ENCODE measurements around the gene CASTOR2.
"Not testable (repeated sequence)": the region's sequence is repeated elsewhere in the genome, so short reads cannot be mapped to it uniquely, and the experiment has no call there.

Gene CASTOR2

DNA sequence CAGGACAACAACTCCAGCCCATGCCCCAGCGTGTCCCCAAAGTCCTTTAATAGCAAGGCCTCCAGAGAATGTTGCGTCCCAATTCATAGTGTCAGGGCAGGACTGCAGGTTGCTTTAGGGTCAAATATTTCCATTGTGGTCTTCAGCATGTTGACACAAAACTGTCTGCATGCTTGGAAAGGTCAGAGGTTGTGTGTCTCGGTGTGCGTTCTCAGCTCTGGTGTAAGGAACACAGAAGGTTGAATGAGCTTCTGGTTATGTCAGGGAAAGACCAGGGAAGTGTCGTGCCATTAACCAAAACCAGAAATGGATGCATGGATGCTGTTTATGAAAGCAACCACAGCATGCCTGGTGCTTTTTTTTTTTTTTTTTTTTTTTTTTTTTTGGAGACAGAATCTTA, 31.9 kb downstream of the CASTOR2 start:
- not testable (repeated sequence) for DNase-seq

DNA sequence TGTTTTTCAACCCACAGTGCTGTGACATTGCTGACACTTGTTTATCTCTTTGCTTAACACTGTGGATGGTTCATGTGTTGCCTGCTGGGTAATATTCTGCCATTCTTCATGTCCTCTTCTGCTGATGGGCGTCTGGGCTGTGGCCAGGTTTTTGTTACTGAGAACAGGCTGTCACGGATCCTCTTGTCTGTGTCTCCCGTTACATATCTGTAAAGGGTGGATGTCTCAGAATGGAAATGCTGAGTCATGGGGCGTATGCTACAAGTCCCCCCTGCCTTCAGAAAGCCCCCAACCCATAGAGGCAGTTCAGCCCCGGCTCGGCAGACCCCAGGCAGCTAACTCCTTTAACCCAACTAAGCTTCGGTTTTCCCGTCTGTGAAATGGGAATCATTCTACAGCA, 33.3 kb downstream of the CASTOR2 start:
- not testable (repeated sequence) for DNase-seq

DNA sequence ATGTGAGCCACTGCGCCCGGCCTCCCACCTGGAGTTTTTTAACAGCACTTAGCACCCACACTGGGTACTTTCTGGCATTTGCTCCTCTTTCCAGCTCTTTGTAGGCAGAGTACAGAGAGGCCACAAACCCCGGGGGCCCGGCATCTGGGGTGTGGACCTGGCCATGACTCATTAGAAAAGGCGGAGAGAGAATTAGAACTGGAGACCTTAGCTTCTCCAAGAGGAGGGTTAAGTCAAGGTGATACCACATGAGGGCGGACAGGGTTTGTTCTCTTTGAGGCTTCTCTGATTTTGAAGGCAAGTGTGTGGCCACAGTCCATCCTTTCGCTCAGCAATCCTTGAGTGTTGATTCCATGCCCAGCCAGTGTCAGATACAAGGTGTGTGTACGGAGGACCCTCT, 36.9 kb downstream of the CASTOR2 start:
- not testable (repeated sequence) for DNase-seq

DNA sequence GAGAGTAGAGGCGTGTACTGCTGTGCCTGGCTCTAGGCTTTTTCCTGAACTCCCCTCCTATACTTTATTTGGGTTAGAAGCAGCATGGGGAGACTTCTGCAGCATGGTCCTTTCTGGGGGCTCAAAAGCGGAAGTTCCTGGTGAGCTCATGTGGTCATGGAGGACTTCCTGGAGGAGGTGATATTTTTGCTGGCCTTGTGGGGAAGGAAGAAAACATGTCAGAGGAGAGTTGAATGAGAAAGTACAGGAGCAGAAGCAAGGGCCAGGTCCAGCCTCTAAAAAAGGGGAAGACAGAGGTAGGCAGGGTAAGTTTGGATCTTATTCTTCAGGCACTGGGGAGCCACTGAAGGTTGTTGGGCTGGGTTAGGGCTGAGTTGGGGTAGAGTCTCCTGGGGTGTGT, 45.5 kb downstream of the CASTOR2 start:
- no peak for DNase-seq

DNA sequence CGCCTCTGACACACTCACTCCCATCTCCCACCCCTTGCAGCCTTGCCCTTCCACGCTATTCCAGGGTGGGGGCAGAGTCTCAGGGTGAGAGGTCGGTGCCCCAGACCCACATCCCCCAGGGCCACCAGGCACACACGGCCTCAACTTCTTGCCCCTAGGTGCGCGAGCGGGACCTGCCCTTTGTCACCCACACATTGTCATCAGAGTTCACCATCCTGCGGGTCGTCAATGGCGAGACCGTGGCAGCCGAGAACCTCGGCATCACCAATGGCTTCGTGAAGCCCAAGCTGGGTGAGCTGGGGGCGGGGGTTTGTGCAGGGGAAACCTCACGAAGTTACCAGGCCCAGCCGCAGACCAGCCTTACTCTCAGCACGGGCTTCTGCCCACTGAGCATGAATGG, 53.3 kb downstream of the CASTOR2 start:
- DNase-seq, result no peak

DNA sequence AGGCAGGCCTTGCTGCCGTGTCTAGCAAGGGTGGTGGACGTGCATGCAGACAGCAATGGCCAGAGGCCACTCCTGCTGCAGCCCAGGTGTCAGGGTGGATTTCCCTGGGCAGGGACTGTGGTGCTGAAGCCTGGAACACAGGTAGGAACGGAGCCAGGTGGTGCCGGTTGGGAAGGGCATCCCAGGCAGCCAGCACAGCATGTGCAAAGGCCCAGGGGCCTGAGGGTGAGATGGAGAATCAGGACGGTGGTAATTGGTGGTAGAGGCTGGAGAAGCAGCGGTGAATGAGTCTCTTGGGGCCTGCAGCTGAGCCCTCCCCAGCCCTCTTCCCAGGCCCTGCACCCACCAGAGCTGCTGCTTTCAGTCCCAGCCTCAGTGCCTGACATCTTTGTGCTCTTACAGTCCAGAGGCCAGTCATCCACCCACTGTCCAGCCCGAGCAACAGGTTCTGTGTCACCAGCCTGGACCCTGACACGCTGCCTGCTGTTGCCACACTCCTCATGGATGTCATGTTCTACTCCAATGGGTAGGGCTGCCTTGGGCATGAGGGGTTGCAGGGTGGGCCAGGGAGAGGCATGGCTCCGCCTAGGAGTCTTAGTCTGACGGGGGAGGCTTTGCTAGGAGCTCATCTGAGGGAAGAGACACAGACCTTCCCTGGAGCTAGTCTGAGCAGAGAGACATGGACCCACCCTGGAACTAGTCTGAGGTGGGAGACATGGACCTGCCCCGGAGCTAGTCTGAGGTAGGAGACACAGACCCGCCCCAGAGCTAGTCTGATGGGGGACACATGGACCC, 54.3 kb downstream of the CASTOR2 start:
- DNase-seq, result no peak

DNA sequence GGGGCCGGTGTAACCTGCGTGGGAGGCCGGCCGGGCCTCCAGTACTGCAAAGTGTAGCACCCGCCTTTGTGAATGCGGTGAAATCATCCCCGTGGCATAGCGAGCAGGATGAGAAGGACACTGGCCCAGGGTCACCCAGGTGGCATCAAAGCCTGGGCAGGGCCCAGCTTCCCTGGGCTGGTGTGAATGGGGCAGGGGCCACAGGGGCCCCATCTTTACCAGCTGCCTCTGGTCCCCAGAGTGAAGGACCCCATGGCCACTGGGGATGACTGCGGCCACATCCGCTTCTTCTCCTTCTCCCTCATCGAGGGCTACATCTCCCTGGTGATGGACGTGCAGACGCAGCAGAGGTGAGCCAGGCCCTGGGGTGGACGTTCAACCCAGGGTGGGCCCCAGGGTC, 55.3 kb downstream of the CASTOR2 start:
- no peak for DNase-seq

DNA sequence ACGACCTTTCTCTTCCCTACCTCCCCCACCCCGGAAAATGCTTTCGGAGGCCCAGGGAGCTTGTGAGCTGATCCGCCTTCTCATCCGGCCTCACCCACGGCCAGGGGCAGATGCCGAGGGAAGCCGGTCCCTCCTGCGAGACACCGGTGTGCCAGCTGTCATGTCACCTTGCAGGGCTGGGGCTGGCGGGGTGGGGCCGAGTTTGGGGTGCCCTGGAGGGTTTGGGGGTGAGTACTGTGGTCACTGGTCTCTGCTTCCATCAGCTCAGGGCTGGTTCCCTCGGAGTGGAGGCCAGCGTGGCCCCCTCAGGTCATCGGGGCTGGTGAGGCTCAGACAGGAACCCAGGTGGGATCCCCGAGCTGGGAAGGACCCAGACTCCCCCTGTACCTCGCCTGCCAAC, 60.4 kb downstream of the CASTOR2 start:
- no peak for DNase-seq

DNA sequence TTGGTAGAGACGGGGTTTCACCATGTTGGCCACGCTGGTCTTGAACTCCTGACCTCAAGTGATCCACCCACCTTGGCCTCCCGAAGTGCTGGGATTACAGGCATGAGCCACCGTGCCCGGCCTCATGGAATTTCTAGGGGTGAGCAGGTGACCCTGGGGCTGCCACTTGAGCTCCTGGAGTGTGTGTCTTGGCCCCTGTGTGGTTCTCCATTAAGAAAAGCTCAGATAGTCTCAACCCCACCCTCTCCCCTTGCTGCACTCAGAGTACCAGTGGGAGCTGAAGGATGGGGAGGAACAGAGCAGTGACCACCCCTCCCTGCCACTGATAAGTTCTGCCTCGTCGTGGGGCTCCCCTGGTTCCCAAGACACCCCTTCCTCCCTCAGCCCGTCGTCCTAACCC, 63.8 kb downstream of the CASTOR2 start:
- DNase-seq, result no peak

DNA sequence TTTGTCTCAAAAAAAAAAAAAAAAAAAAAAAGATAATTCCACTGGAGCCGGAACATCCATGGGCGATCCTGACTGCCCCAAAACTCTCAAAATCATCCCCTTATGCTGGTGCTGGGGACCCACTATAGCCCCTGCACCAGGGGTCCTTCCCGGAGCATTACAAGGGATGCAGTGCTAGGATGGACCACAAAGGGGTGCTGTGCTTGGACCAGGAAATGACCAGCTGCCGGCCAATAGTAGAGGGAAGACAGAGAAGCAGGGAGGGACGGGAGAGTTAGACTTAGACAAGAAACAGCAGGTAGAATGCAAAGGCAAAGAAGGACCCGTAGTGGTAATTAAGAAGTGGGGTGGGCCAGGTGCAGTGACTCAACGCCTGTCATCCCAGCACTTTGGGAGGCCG, 68.6 kb downstream of the CASTOR2 start:
- DNase-seq, result no peak

DNA sequence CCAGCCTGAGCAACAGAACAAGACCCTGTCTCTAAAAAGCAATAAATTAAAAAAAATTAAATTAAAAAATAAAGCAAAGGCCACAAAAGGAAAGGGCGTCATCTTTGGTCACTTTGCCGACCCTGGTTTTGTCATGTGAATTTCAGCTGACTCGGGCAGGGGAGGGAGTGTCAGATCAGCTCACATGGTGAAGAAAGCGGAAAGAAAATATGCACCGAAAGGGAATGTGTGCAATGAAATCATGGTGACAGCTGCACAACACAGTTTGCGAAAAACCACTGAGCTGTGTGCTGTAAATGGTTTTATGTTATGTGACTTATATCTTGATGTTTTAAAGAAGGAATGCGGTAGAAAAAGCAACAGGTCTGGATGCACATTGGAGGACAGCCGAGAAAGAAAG, 69.3 kb downstream of the CASTOR2 start:
- DNase-seq, result no peak

DNA sequence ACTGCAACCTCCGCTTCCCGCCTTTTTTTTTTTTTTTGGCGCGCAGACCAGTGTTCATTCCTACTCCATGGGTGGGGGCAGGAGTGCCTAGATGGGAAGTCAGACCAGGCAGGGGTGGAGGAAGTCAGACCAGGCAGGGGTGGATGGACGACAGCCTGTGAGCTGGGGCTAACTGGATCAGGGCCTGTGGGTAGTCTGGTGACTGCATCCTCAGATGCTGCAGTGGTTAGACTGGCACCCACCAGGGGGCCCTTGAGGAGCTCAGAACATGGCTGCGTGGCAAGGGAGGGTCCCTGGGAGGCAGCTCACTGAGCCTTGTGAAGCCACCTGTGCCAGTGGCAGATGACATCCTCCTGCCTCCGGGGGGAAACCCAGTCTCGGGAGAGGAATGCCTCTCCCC, 74.0 kb downstream of the CASTOR2 start:
- DNase-seq, result no peak

DNA sequence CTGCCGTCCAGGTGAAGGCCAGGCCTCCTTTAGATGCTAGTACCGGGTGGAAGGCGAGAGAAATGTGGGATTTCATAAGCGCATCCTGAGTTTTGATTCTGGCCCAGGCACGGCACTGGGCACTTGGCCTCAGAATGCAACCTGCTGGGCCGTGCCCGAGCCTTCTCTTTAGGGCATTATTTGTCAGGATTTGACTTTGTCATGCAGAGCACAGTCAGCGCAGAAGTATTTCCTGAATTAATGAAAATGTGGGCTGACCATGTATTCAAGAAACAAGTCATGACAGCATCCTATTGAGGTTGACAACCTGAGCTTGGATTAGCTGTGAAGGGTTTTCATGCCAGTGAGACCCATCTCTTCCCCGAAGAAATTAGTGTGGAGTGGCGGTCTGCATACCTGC, 74.7 kb downstream of the CASTOR2 start:
- DNase-seq, result no peak

DNA sequence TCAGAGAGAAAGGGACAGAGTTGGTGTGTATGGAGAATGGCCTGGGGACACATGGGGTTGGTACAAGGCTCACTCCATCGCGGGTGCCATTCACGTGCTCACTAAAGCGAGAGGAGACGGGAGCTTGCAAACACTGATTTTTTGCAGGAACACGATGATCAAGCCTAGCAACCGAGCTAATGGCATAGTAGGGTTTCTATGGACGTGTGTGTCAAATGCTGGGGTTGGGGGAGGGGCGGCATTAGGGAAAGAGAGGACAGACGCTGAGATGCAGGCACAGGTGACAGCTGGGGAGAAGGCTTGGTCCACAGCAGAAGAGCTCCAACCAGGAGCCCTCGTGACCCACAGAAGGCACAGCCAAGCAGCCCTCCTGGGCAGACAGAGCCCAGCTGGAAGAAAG, 75.2 kb downstream of the CASTOR2 start:
- no peak for DNase-seq

DNA sequence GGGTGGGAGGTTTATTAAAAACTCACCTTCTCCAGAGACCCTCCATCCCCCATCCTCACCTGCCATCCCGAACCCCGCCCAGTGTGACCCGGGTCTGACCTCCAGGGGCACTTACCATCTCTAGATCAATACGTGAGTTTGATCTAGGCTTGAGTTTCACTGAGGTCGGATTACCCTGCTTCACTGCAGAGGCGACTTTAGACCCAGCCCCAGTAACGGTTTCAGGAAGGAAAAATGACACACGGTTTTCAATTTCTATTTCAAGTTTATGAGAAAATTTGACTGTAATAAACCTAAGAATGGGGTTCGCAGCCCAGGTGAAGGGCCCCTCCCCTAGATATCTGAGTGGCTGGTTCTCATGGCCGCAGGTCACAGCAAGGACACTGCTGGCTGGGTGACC, 76.0 kb downstream of the CASTOR2 start:
- no peak for DNase-seq

DNA sequence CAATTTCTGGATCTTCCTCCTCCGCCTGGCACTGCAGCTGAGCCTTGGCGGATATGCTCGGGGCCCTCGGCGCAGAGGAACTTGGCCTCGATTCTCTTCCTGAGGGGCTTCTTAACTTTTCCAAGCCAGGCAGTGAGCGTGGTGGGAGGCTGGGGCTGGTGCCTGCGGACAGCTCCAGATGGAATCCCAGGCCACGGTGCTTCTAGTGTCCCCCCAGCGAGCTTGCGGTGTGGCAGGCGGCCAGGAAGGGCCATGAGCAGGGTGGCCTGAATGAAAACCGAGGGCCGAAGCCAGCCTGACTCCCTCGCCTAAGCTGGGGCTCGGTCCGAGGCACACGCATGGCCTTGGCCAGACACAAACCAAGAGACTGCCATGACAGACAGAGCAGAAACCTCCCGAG, 77.8 kb downstream of the CASTOR2 start:
- no peak for DNase-seq

DNA sequence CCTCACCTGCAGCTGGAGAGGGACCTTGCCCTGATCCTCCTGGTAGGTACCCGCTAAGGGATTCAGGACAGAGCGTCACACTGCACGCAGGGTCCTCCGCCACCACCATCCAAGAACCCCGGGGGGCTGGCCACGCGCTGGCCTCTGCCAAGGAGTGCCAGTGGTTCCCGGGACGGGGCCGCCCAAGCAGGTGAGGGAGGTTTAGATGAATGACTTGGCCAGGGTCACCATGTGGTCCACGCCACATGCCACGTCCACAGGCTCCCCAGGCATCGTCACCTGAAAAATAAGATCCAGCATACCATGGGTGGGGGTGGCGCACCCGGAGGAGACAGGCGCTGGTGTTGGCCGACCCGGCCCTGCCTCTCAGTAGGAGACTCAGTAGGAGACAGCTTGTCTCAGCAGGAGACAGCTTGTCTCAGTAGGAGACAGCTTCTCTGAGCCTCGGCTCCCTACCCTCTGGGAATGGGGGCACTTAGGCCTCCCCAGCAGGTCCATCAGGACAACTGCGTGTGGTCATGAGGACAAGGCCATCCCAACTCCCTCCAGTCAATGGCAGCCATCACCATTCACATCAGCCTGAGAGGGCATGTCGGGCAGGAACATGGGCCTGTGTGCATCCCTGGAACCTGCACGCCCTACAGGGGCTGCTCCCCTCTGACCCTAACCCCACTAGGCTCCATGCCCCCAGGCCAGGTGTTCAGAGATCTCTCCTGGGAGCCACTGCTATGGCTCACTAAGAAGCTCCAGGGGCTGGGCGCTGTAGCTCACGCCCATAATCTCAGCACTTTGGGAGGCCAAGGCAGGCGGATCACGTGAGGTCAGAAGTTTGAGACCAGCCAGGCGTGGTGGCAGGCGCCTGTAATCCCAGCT, 78.6 kb downstream of the CASTOR2 start:
- DNase-seq, result no peak

DNA sequence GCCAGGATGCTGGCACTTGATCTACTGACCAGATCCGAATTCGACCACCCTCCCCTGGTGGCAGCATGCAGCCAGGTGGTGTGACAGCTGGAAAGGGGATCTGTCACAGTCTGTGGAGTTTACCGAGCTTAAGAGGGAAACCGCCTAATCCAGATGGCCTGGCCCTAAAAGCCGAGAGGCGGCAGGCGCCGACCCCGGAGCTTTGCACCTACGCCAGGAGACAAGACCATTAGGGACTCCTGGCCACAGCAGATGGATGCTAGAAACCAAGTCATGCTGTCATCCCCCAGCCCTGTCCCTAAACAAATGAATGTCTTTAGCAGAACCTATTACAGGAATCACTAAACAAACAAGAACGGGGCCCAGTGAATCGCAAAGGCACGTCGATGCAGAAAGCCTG, 81.4 kb downstream of the CASTOR2 start:
- no peak for DNase-seq

DNA sequence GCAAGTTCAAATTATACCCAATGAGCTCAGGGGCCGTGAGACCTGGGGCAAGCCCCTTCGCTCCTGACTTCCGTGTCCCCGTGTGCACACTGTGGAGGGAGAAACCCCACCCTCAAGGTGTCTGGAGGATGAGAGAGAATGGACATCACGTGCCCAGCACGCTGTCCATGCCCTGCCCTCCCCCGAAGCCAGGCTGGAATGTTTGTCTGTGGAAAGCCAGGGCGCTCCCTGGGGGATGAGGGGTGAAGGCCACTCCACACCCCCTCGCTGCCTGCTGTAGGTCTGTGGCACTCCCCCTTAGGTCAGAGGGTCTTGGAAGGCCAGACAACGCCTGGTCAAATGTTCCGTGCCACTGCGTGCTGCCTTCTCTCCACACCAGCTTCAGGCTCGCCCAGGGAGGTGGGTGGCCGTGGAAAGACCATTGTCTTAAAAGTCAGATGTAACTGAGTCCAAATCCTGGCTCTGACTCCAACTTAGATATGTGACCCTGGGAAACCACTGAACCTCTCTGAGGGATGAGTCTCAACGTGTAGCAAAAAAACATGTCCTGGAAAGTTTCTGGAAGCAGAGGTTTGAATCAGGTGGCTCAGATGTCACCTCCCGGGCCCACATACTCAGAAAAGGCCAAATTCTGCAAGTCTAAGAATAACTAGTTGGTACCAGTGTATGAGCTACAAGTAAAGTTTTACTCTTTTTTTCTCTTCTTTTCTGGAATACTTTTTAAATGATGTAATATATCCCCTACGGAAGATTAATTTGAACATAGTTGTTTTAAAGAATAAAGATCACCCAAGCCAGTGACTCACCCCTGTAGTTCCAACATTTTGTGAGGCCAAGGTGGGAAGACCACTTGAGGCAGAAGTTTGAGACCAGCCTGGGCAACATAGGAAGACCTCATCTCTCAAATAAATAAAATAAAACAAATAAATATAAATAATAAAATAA, 84.2 kb downstream of the CASTOR2 start:
- DNase-seq, result no peak

DNA sequence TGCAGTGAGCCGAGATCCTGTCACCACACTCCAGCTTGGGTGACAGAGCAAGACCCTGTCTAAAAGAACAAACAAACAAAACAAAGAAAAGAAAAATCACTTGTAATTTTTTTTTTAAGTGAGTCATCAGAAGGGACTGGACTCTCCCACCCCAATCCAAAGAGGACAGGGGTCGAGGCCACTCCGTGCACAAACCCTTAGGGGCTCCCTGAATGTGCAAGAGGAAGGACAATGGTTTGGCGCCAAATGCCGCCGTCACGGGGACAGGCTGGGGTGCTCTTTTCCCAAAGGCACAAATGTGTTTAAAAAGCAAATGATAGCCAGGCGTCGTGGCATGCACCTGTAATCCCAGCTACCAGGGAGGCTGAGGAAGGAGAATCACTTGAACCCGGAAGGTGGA, 85.3 kb downstream of the CASTOR2 start:
- no peak for DNase-seq

DNA sequence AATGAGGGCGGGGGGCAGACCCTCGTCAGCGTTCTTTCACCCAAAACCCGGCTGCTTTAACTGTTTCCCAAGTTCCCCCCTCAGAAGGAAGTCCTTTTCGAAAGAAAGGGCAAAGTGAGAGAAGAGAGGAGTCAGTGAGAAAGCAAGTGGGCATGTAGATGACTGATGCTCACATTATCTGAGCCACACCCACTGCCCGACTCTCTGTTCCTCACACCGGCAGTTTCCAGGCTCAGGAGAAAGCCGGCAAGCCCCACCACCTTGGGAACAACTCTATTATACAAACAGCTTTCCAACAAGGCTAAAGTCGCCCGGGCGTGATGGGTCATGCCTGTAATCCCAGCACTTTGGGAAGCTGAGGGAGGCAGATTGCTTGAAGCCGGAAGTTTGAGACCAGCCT, 86.0 kb downstream of the CASTOR2 start:
- no peak for DNase-seq

DNA sequence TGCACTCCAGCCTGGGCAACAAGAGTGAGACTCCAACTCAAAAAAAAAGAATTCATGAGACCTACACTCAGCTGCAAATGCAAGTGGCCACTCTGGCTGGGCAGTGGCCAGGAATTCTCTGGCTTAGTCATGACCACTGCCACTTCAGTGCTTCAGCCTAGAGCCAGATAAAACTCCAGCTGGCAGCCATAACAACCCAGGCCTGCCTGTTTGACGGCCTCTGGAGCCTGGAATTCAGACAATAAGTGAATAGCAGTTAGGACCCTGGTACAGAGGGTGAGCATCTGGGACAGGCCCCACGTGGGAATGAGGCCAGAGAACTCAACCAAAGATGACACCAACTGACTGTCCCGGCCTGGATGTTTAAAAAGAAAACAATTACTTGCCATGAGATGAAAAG, 90.2 kb downstream of the CASTOR2 start:
- no peak for DNase-seq

DNA sequence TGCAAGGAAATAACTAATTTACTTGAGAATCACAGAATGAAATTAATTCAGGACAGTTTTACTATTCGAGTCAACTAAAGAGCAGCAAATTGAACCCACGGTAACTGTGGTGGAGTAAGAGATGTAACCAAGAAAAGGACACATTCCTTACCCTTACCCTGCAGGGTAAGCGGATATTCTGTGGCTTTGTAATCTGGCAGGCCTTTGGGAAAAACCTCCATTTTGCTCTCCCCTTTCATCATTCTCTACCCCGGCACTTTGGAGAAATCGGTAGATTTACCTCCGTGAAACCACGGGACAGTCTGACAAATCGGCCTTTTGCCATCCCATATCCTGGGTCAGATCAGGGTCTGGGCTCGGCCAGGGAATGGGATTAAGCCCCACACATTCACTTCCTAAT, 90.7 kb downstream of the CASTOR2 start:
- DNase-seq, result no peak

All from NCI-H2107 (cell line).